ENCODE measurements around the gene TNFAIP2. TPM values are rescaled to one million over a fixed set of nuclear protein-coding genes. Genes with fewer than 3 reads are reported as not detected.

The TNFAIP2 gene
- total RNA-seq, 1 experiment from 2014 or later: 9.4 TPM

Other genes starting within 250 kb of the TNFAIP2 start
- gene AMN, start 200.8 kb upstream of the TNFAIP2 start, total RNA-seq (2014; rRNA removed): not detected in 2 replicates
- gene CDC42BPB, start 65.9 kb upstream of the TNFAIP2 start, total RNA-seq (2014; rRNA removed): 56.6 and 59.5 TPM in 2 replicates
- gene LBHD2, start 39.3 kb upstream of the TNFAIP2 start, total RNA-seq (2014; rRNA removed): not detected in 2 replicates
- 0.40 and 1.3 TPM in 2 replicates for gene EXOC3L4, start 28.7 kb upstream of the TNFAIP2 start, total RNA-seq (2014; rRNA removed)
- gene EIF5, start 210.8 kb downstream of the TNFAIP2 start, total RNA-seq (2014; rRNA removed): 160 and 224 TPM in 2 replicates